Liver (tissue), 9 donors: ENCODE data around the gene CHSY1. TPM values are rescaled to one million over a fixed set of nuclear protein-coding genes. Genes with fewer than 3 reads are reported as not detected.

Experiments
- DNase-seq: peaks from one replicate; pipeline ENCODE4 v3.0.0-alpha.2; 2017; ENCODE audit warnings: low spot score
- H3K27ac ChIP-seq, 2 donors: one replicate each; pipeline ENCODE4 v1.7.0; 2013; ENCODE audit warnings: inconsistent platforms in 2 of 2, low read length in 2 of 2, control low read depth in 1 of 2, low read depth in 1 of 2, mild to moderate bottlenecking in 1 of 2
- H3K27me3 ChIP-seq, 4 donors: one replicate each; pipeline versions ENCODE4 v1.6.1 to v1.7.0; 2013; ENCODE audit warnings: low read length in 3 of 4, inconsistent platforms in 1 of 4, mild to moderate bottlenecking in 1 of 4, moderate library complexity in 1 of 4; ENCODE audit not compliant: control insufficient read depth in 4 of 4, insufficient read depth in 4 of 4
- H3K36me3 ChIP-seq, 4 donors: one replicate each; pipeline versions ENCODE4 v1.6.1 to v1.7.0; 2013; ENCODE audit warnings: low read length in 3 of 4, mild to moderate bottlenecking in 3 of 4, low read depth in 1 of 4, moderate library complexity in 1 of 4; ENCODE audit not compliant: control insufficient read depth in 4 of 4, insufficient read depth in 3 of 4
- H3K4me1 ChIP-seq, 4 donors: one replicate each; pipeline versions ENCODE4 v1.6.1 to v1.7.0; 2013; ENCODE audit warnings: low read length in 3 of 4, mild to moderate bottlenecking in 3 of 4, moderate library complexity in 1 of 4; ENCODE audit not compliant: control insufficient read depth in 4 of 4, insufficient read depth in 4 of 4
- H3K4me3 ChIP-seq, 3 donors: one replicate each; pipeline versions ENCODE4 v1.6.1 to v1.7.0; 2013; ENCODE audit warnings: low read length in 3 of 3, control low read depth in 1 of 3, low read depth in 1 of 3, mild to moderate bottlenecking in 1 of 3
- H3K9ac ChIP-seq, 2 donors: one replicate each; pipeline ENCODE4 v1.7.0; 2013; ENCODE audit warnings: low read length in 2 of 2, mild to moderate bottlenecking in 2 of 2, moderate library complexity in 2 of 2, control low read depth in 1 of 2, low read depth in 1 of 2
- H3K9me3 ChIP-seq, 4 donors: one replicate each; pipeline versions ENCODE4 v1.6.1 to v1.7.0; 2013; ENCODE audit warnings: low read length in 3 of 4; ENCODE audit not compliant: control insufficient read depth in 4 of 4
- CTCF ChIP-seq: fragments of 150-350 bp; IDR thresholded peaks from 2 replicates; pipeline ENCODE4 v1.5.1; 2017; ENCODE audit warnings: improper control_type of control experiment, low read depth, low read length; ENCODE audit not compliant: missing input control
- FOXA1 ChIP-seq: IDR thresholded peaks from 2 replicates; pipeline ENCODE4 v1.6.1; 2016; ENCODE audit warnings: antibody characterized with exemption
- HNF4A ChIP-seq, 2 donors: conservative IDR thresholded peaks; 2 replicates each; pipeline ENCODE4 v1.6.1; 2016; ENCODE audit warnings: antibody characterized with exemption in 2 of 2, mild to moderate bottlenecking in 2 of 2
- NR2F2 ChIP-seq: IDR thresholded peaks from 2 replicates; pipeline ENCODE4 v1.6.1; 2016; ENCODE audit warnings: antibody characterized with exemption
- RAD21 ChIP-seq, 2 donors: IDR thresholded peaks; 2 replicates each; pipeline ENCODE4 v1.6.1; 2016; ENCODE audit warnings: antibody characterized with exemption in 2 of 2, mild to moderate bottlenecking in 2 of 2
- RXRA ChIP-seq, 2 donors: IDR thresholded peaks; 2 replicates each; pipeline ENCODE4 v1.6.1; 2017 to 2018; ENCODE audit warnings: antibody characterized with exemption in 2 of 2, mild to moderate bottlenecking in 1 of 2
- TAF1 ChIP-seq: conservative IDR thresholded peaks from 2 replicates; pipeline ENCODE4 v1.6.1; 2016; ENCODE audit warnings: antibody characterized with exemption, mild to moderate bottlenecking
- YY1 ChIP-seq: IDR thresholded peaks from 2 replicates; pipeline ENCODE4 v1.6.1; 2016; ENCODE audit warnings: antibody characterized with exemption, mild to moderate bottlenecking
- WGBS: extraction: QIAGEN DNeasy Blood & Tissue Kit; methylation state at CpG from one replicate; pipeline ENCODE4 v1.1.7; 2013; 5-methylcytosine and 5-hydroxymethylcytosine counted together
- polyA plus RNA-seq, 2 donors: library from polyadenylated mRNA; stranded (reverse) in 1 of 2; unstranded in 1 of 2; fragments of 200-250 nt in 1 of 2; fragments of >200 nt in 1 of 2; fragmentation: Nextera tagmentation in 1 of 2; extraction: Ambion mirVana in 1 of 2; gene quantifications; one replicate each; pipeline versions ENCODE4 v1.2.1 to v1.2.3, GENCODE V29; 2013 to 2015
- total RNA-seq, 2 donors: library from RNA; depleted of rRNA; stranded (reverse); fragments of >200 nt; gene quantifications; one replicate each; pipeline ENCODE4 v1.2.3, GENCODE V29; 2014
- TF ChIP-seq, protein P1 (sequence below): IDR thresholded peaks from 2 replicates; pipeline ENCODE4 v1.6.1; 2016; ENCODE audit warnings: antibody characterized with exemption
- TF ChIP-seq, protein P2 (sequence below): IDR thresholded peaks from 2 replicates; pipeline ENCODE4 v1.6.1; 2016; ENCODE audit warnings: antibody characterized with exemption
- TF ChIP-seq, protein P3 (sequence below): IDR thresholded peaks from 2 replicates; pipeline ENCODE4 v1.6.1; 2016; ENCODE audit warnings: antibody characterized with exemption, mild to moderate bottlenecking
- donor health status: healthy.
- donor health status: healthy.
- donor health status: healthy.
- donor health status: healthy.
- donor health status: healthy.

The CHSY1 gene
- total and polyA plus RNA-seq, 4 donors, result 1.4 to 12.3 (median 6.6) TPM

GRCh38 chr15:101264011-101264410, 12.2 kb upstream of the CHSY1 start:
- TF ChIP-seq CTCF, result no peak
- TF ChIP-seq RXRA (IDR thresholded peaks at IDR 0.05), result no peak
- no peak for TF ChIP-seq NR2F2
- TF ChIP-seq TAF1, result no peak
- TF ChIP-seq, protein P1, sequence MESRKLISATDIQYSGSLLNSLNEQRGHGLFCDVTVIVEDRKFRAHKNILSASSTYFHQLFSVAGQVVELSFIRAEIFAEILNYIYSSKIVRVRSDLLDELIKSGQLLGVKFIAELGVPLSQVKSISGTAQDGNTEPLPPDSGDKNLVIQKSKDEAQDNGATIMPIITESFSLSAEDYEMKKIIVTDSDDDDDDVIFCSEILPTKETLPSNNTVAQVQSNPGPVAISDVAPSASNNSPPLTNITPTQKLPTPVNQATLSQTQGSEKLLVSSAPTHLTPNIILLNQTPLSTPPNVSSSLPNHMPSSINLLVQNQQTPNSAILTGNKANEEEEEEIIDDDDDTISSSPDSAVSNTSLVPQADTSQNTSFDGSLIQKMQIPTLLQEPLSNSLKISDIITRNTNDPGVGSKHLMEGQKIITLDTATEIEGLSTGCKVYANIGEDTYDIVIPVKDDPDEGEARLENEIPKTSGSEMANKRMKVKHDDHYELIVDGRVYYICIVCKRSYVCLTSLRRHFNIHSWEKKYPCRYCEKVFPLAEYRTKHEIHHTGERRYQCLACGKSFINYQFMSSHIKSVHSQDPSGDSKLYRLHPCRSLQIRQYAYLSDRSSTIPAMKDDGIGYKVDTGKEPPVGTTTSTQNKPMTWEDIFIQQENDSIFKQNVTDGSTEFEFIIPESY, result no peak
- no peak for TF ChIP-seq YY1
- no peak for TF ChIP-seq FOXA1
- no peak for TF ChIP-seq HNF4A (conservative IDR thresholded peaks at IDR 0.05)
- 88% methylated on average over 4 of the region's 4 CpGs for WGBS

GRCh38 chr15:101262551-101262950, 10.7 kb upstream of the CHSY1 start:
- 70% methylated on average over 4 of the region's 4 CpGs for WGBS
- Histone ChIP-seq H3K36me3 (no peaks in the 10 kb centered on the region), H3K4me3 (no peak overlapping the region), H3K4me1 (peaks cover 0 to 4% (median 0%) of the 10 kb centered on the region in 4 donors), H3K27me3 (no peaks in the 10 kb centered on the region), H3K9ac (no peak overlapping the region), H3K27ac (no peak overlapping the region), H3K9me3 (no peaks in the 10 kb centered on the region)
- DNase-seq, result no peak
- TF ChIP-seq, protein P2, sequence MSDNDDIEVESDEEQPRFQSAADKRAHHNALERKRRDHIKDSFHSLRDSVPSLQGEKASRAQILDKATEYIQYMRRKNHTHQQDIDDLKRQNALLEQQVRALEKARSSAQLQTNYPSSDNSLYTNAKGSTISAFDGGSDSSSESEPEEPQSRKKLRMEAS, result no peak
- TF ChIP-seq RXRA (IDR thresholded peaks at IDR 0.05), result no peak
- TF ChIP-seq, protein P3, sequence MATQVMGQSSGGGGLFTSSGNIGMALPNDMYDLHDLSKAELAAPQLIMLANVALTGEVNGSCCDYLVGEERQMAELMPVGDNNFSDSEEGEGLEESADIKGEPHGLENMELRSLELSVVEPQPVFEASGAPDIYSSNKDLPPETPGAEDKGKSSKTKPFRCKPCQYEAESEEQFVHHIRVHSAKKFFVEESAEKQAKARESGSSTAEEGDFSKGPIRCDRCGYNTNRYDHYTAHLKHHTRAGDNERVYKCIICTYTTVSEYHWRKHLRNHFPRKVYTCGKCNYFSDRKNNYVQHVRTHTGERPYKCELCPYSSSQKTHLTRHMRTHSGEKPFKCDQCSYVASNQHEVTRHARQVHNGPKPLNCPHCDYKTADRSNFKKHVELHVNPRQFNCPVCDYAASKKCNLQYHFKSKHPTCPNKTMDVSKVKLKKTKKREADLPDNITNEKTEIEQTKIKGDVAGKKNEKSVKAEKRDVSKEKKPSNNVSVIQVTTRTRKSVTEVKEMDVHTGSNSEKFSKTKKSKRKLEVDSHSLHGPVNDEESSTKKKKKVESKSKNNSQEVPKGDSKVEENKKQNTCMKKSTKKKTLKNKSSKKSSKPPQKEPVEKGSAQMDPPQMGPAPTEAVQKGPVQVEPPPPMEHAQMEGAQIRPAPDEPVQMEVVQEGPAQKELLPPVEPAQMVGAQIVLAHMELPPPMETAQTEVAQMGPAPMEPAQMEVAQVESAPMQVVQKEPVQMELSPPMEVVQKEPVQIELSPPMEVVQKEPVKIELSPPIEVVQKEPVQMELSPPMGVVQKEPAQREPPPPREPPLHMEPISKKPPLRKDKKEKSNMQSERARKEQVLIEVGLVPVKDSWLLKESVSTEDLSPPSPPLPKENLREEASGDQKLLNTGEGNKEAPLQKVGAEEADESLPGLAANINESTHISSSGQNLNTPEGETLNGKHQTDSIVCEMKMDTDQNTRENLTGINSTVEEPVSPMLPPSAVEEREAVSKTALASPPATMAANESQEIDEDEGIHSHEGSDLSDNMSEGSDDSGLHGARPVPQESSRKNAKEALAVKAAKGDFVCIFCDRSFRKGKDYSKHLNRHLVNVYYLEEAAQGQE, result no peak
- TF ChIP-seq RAD21 (IDR thresholded peaks at IDR 0.05), result no peak

More at GRCh38 chr15:101264011-101264410, 12.2 kb upstream of the CHSY1 start:
- H3K27ac ChIP-seq, result no peak overlapping the region
- H3K4me3 ChIP-seq, result no peak overlapping the region
- no peaks in the 10 kb centered on the region for H3K4me1 ChIP-seq
- no peak for DNase-seq
- no peaks in the 10 kb centered on the region for H3K36me3 ChIP-seq
- no peaks in the 10 kb centered on the region for H3K9me3 ChIP-seq
- H3K27me3 ChIP-seq, result no peaks in the 10 kb centered on the region
- no peak overlapping the region for H3K9ac ChIP-seq
